Activated CD4-positive, alpha-beta memory T cell treated with anti-CD3 and anti-CD28 coated beads, Interleukin-2, amount 10 ng/mL, durations not matched to agents 7 days and 5 days (primary cell): Measurements from ENCODE around the gene PTPN23. TPM values are rescaled to one million over a fixed set of nuclear protein-coding genes. Genes with fewer than 3 reads are reported as not detected.

ENCODE experiments used
- CTCF ChIA-PET: fragments of 350-600 bp; sonication (Branson Sonifier 250); formaldehyde crosslinking; loops from one replicate; lab custom pipeline; 2021; ENCODE audit warnings: antibody characterized with exemption, inconsistent platforms; lab: Charles Lee
- POLR2A ChIA-PET: fragments of 350-600 bp; sonication (Branson Sonifier 250); formaldehyde crosslinking; loops from one replicate; lab custom pipeline; 2021; ENCODE audit warnings: antibody characterized with exemption; lab: Charles Lee
- DNase-seq: peaks from one replicate; pipeline ENCODE4 v3.0.0-alpha.2; 2020
- H3K27ac Mint-ChIP-seq: one replicate; pipeline ENCODE4 v1.8.0; 2021; ENCODE audit warnings: mild to moderate bottlenecking, mixed read lengths
- H3K27me3 Mint-ChIP-seq: one replicate; pipeline ENCODE4 v1.8.0; 2021; ENCODE audit warnings: mixed read lengths
- H3K36me3 Mint-ChIP-seq: one replicate; pipeline ENCODE4 v1.8.0; 2021; ENCODE audit warnings: low read depth, mixed read lengths
- H3K4me1 Mint-ChIP-seq: one replicate; pipeline ENCODE4 v1.8.0; 2021; ENCODE audit warnings: mixed read lengths
- H3K4me3 Mint-ChIP-seq: one replicate; pipeline ENCODE4 v1.8.0; 2021; ENCODE audit warnings: mild to moderate bottlenecking, mixed read lengths
- H3K9me3 Mint-ChIP-seq: one replicate; pipeline ENCODE4 v1.8.0; 2021; ENCODE audit warnings: mixed read lengths
- total RNA-seq, 2 experiments: library from RNA; stranded (reverse); gene quantifications; one replicate each; pipeline ENCODE4 v1.2.3, GENCODE V29; 2021

The PTPN23 gene
- total RNA-seq, 2 experiments from 2014 or later = 26.8 to 28.7 TPM

GRCh38 chr3:47378869-47379268 is 2.0 kb upstream of the PTPN23 start:
- Mint-ChIP-seq H3K4me3 (peak overlapping the region; percentile 35), H3K36me3 (peaks cover 14% of the 10 kb centered on the region), H3K9me3 (no peaks in the 10 kb centered on the region), H3K27ac (no peak overlapping the region), H3K27me3 (no peaks in the 10 kb centered on the region), H3K4me1 (peaks cover 47% of the 10 kb centered on the region)
- CTCF ChIA-PET = interaction anchor here (0.7 kb wide), 1 partner anchor 9 kb away, joined by 3 read pairs; no protein-coding TSS in a partner anchor
- DNase-seq = no peak
- POLR2A ChIA-PET = interaction anchor here (0.7 to 1.0 kb wide), 3 partner anchors 17 to 446 kb away, joined by 3 to 4 read pairs (median 3); partner anchors contain the start of gene SETD2

DNA sequence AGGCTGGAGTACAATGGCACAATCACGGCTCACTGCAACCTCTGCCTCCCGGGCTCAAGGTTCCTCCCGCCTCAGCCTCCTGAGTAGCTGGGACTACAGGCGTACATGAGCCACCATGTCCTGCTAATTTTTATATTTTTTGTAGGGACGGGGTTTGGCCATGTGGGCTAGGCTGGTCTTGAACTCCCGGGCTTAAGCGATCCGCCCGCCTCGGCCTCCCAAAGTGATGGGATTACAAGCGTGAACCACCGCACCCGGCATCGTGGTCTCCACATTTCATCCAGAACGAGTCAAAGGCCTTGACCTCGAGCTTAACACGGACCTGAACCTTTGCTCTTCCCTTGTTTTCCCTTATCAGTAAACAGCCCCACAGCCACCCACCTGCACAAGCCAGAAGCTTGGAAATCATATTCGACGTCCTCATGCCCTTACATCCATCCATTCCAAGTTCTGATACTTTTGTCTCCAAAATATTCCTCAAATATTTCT is 1.4 kb upstream of the PTPN23 start:
- Mint-ChIP-seq H3K36me3 (peaks cover 14% of the 10 kb centered on the region), H3K9me3 (no peaks in the 10 kb centered on the region), H3K4me1 (peaks cover 49% of the 10 kb centered on the region), H3K4me3 (peak overlapping the region; percentile 99), H3K27ac (peak overlapping the region; percentile 98), H3K27me3 (no peaks in the 10 kb centered on the region)
- no peak for DNase-seq
- CTCF ChIA-PET = interaction anchor here (1.3 kb wide), 1 partner anchor 14 kb away, joined by 3 read pairs; no protein-coding TSS in a partner anchor
- POLR2A ChIA-PET = interaction anchor here (0.7 to 1.5 kb wide), 3 partner anchors 17 to 445 kb away, joined by 3 to 8 read pairs (median 3); no protein-coding TSS in a partner anchor

DNA sequence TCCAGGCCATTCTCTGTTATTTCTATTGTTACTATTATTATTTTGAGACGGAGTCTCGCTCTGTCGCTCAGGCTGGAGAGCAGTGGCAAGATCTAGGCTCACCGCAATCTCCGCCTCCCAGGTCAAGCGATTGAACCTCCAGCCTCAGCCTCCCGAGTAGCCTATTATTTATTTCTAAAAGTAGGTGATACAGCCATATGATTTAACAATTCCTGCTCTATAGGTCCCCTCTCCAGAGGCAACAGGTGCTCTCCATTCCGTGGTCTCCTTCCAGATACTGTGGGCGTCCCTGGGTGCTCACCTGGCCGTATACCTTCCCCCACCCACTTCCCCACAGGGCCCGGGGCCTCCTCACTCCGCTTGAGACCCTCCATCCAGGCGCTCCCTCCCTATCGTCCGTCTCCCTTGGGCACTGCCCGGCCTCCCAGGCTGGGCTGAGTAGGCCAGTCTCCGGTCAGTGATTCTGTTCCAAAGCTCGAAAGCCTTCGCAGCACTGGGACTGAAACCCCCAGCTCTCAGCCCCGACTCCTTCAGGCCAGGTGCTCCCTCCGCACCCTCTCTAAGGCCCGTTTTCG is 708 bp upstream of the PTPN23 start:
- no peak for DNase-seq
- POLR2A ChIA-PET = interaction anchor here (0.7 to 1.9 kb wide), 24 partner anchors 9 to 1714 kb away, joined by 3 to 16 read pairs (median 5); partner anchors contain the start of genes CCDC12, KIF9, KLHL18 and QRICH1
- CTCF ChIA-PET = interaction anchor here (0.7 to 1.3 kb wide), 9 partner anchors 10 to 750 kb away, joined by 3 to 6 read pairs (median 3); partner anchors contain the start of genes NBEAL2 and SETD2
- no peaks in the 10 kb centered on the region for H3K27me3 Mint-ChIP-seq
- H3K9me3 Mint-ChIP-seq = no peaks in the 10 kb centered on the region
- H3K27ac Mint-ChIP-seq = peak overlapping the region; percentile 98
- peaks cover 50% of the 10 kb centered on the region for H3K4me1 Mint-ChIP-seq
- H3K4me3 Mint-ChIP-seq = peak overlapping the region; percentile 99
- peaks cover 14% of the 10 kb centered on the region for H3K36me3 Mint-ChIP-seq

DNA sequence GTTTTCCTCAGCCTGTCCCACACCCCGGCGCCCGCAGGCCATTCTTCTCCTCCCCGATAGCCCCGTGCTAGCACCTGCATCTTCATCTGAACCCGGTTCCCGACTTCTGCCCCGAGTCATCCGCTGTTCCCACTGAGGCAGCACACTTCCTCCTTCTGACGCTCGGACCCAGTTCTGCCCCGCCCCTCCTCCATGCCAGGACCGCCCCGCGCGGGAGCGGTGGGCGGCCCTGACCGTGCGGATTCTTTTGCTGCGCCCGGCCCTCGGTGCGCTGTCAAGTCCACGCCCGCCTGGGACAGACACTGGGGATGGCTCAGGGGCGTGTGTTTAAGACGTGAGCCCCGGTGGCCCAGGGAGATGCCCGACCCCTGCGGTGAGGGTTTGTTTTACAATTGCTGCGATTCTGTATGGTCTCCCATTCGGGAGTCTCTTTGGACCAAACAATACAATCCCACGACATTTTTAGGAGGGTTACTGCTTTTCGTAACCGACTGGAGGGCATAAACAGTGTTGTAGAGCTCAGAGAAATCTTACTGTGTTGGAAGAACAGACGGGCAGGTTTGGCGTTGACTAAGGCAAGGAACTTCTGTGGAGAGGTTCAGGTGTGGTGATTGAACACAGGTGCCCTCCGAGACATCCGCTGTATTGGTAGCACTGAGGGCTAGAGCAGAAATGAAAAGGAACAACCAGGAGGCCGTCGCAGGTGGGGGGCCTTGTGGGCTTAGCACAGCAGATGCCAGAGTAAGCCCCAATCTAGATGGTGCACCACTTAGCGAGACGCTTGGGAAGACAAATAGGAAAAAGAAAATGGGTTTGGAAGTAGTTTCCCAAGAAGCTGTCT is 716 bp downstream of the PTPN23 start:
- peak overlapping the region; percentile 99 for H3K4me3 Mint-ChIP-seq
- DNase-seq = peak; percentile 84
- no peaks in the 10 kb centered on the region for H3K9me3 Mint-ChIP-seq
- peaks cover 54% of the 10 kb centered on the region for H3K4me1 Mint-ChIP-seq
- CTCF ChIA-PET = interaction anchor here (0.8 to 1.2 kb wide), 3 partner anchors 11 to 752 kb away, joined by 3 to 4 read pairs (median 3); no protein-coding TSS in a partner anchor
- POLR2A ChIA-PET = interaction anchor here (0.8 to 1.9 kb wide), 14 partner anchors 11 to 1712 kb away, joined by 3 to 16 read pairs (median 5); partner anchors contain the start of genes KIF9, KLHL18, QRICH1 and SETD2
- peaks cover 21% of the 10 kb centered on the region for H3K36me3 Mint-ChIP-seq
- no peaks in the 10 kb centered on the region for H3K27me3 Mint-ChIP-seq
- H3K27ac Mint-ChIP-seq = peak overlapping the region; percentile 98

DNA sequence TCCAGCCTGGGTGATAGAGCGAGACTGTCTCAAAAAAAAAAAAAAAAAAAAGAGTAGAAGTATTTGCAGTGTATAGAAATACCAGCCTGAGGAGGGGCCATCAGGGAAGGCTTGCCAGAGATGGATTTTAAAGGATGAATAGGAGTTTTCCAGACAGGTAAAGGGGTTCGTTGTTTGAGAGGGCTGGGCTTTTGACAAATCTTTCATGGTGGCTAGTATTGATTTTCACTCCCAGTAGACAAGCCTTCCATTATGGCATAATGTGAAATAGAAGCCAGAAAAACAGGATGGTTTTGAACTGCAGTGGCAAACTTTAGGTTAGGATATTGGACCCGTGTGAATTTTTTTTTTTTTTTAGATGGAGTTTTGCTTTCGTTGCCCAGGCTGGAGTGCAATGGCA is 3.6 kb downstream of the PTPN23 start:
- no peak overlapping the region for H3K4me3 Mint-ChIP-seq
- peaks cover 41% of the 10 kb centered on the region for H3K4me1 Mint-ChIP-seq
- no peaks in the 10 kb centered on the region for H3K9me3 Mint-ChIP-seq
- no peaks in the 10 kb centered on the region for H3K27me3 Mint-ChIP-seq
- DNase-seq = no peak
- CTCF ChIA-PET = interaction anchor here (1.2 kb wide), 1 partner anchor 37 kb away, joined by 7 read pairs; no protein-coding TSS in a partner anchor
- no peak overlapping the region for H3K27ac Mint-ChIP-seq
- peaks cover 22% of the 10 kb centered on the region for H3K36me3 Mint-ChIP-seq
- POLR2A ChIA-PET = no interaction called here

DNA sequence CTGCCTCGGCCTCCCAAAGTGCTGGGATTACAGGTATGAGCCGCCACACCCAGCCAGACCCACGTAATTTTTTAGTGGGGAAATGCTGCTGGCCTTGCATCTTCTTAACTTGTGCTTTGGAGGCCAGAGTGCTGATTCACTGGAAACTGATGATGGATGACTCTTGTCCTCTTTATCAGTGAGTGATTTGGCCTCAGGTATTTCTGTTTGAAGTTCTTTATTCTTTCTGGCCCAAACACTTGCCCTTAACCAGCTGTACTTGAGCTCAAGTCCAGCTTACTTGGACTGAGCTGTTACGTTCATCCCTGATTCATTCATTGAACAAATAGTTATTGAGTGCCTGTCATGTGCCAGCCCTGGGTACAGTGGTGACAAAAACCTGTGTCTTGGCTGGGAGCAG is 4.2 kb downstream of the PTPN23 start:
- DNase-seq = no peak
- Mint-ChIP-seq H3K27ac (no peak overlapping the region), H3K36me3 (peaks cover 22% of the 10 kb centered on the region), H3K27me3 (no peaks in the 10 kb centered on the region), H3K4me1 (peaks cover 35% of the 10 kb centered on the region), H3K4me3 (no peak overlapping the region), H3K9me3 (no peaks in the 10 kb centered on the region)
- CTCF ChIA-PET = no interaction called here
- POLR2A ChIA-PET = no interaction called here

GRCh38 chr3:47385796-47386195 is 5.0 kb downstream of the PTPN23 start:
- no peak for DNase-seq
- Mint-ChIP-seq H3K4me3 (no peak overlapping the region), H3K36me3 (peaks cover 18% of the 10 kb centered on the region), H3K9me3 (no peaks in the 10 kb centered on the region), H3K4me1 (peaks cover 30% of the 10 kb centered on the region), H3K27ac (no peak overlapping the region), H3K27me3 (no peaks in the 10 kb centered on the region)
- CTCF ChIA-PET = no interaction called here
- POLR2A ChIA-PET = no interaction called here

- H3K36me3 Mint-ChIP-seq = peaks cover 13% of the 10 kb centered on the region
- POLR2A ChIA-PET = interaction anchor here (0.8 kb wide), 1 partner anchor 313 kb away, joined by 3 read pairs; no protein-coding TSS in a partner anchor
- no peak for DNase-seq
- no peaks in the 10 kb centered on the region for H3K9me3 Mint-ChIP-seq
- H3K4me3 Mint-ChIP-seq = no peak overlapping the region
- no peak overlapping the region for H3K27ac Mint-ChIP-seq
- H3K27me3 Mint-ChIP-seq = no peaks in the 10 kb centered on the region
- peaks cover 14% of the 10 kb centered on the region for H3K4me1 Mint-ChIP-seq
- CTCF ChIA-PET = interaction anchor here (1.2 to 2.0 kb wide), 2 partner anchors 14 to 28 kb away, joined by 3 to 8 read pairs; no protein-coding TSS in a partner anchor
Observed at GRCh38 chr3:47392933-47393332, 12.1 kb downstream of the PTPN23 start.

GRCh38 chr3:47394140-47394870 is 13.5 kb downstream of the PTPN23 start:
- POLR2A ChIA-PET = interaction anchor here (0.9 to 1.3 kb wide), 2 partner anchors 14 to 15 kb away, joined by 3 to 4 read pairs; partner anchors contain the start of gene PTPN23
- Mint-ChIP-seq H3K27ac (peak overlapping the region; percentile 44), H3K4me1 (peaks cover 15% of the 10 kb centered on the region), H3K9me3 (no peaks in the 10 kb centered on the region), H3K36me3 (peaks cover 10% of the 10 kb centered on the region), H3K4me3 (no peak overlapping the region), H3K27me3 (no peaks in the 10 kb centered on the region)
- DNase-seq = no peak
- CTCF ChIA-PET = interaction anchor here (0.6 to 2.0 kb wide), 6 partner anchors 13 to 126 kb away, joined by 3 to 8 read pairs (median 3); no protein-coding TSS in a partner anchor

- no peak overlapping the region for H3K4me3 Mint-ChIP-seq
- ChIA-PET POLR2A (interaction anchor here (0.9 to 1.3 kb wide), 2 partner anchors 14 kb away, joined by 3 to 4 read pairs; partner anchors contain the start of gene PTPN23), CTCF (interaction anchor here (0.6 to 2.0 kb wide), 5 partner anchors 14 to 127 kb away, joined by 3 to 8 read pairs (median 3); no protein-coding TSS in a partner anchor)
- H3K27ac Mint-ChIP-seq = peak overlapping the region; percentile 44
- no peaks in the 10 kb centered on the region for H3K9me3 Mint-ChIP-seq
- no peaks in the 10 kb centered on the region for H3K27me3 Mint-ChIP-seq
- DNase-seq = no peak
- peaks cover 10% of the 10 kb centered on the region for H3K36me3 Mint-ChIP-seq
- H3K4me1 Mint-ChIP-seq = peaks cover 16% of the 10 kb centered on the region
Observed at GRCh38 chr3:47394881-47395280, 14.1 kb downstream of the PTPN23 start.

DNA sequence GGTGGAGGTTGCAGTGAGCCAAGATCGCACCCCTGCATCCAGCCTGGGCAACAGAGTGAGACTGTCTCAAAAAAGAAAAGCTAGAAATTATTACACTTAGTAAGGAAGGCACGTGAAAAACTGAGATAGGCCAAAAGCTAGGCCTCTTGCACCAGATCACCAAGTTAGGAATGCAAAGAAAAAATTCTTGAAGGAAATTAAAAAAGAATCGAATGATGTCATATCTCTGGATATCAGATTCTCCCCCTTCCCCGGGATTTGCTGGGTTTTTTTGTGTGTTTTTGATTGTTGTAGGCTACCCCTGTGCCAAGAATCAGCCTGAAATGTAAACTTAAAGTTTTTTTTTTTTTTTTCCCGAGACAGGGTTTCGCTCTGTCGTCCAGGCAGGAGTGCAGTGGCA is 17.4 kb downstream of the PTPN23 start:
- ChIA-PET CTCF (interaction anchor here (0.7 kb wide), 1 partner anchor 201 kb away, joined by 3 read pairs; no protein-coding TSS in a partner anchor), POLR2A (no interaction called here)
- DNase-seq = no peak
- H3K27ac Mint-ChIP-seq = no peak overlapping the region
- H3K9me3 Mint-ChIP-seq = no peaks in the 10 kb centered on the region
- H3K4me1 Mint-ChIP-seq = peaks cover 16% of the 10 kb centered on the region
- peaks cover 10% of the 10 kb centered on the region for H3K36me3 Mint-ChIP-seq
- H3K27me3 Mint-ChIP-seq = no peaks in the 10 kb centered on the region
- no peak overlapping the region for H3K4me3 Mint-ChIP-seq

DNA sequence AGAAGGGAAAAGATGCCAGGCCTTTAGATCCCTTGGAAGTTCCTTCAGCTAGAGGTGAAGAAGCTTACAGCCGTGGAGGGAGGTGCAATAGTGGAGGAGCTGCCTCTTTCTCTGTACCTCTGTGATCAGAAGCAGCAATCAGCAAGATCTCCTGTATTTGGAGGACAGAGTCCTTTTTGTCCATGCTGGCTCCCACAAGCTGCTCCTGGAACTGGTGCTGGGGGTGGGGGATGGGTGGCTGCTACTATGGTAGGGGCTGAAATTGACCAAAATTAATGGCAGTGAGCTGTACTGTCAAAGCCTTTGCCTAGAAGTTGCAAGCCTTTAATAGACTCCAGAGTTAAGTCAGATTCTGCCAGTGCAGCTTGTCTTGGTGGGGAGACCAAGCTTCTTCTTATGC is 18.2 kb downstream of the PTPN23 start:
- H3K27me3 Mint-ChIP-seq = no peaks in the 10 kb centered on the region
- H3K4me1 Mint-ChIP-seq = peaks cover 14% of the 10 kb centered on the region
- H3K9me3 Mint-ChIP-seq = no peaks in the 10 kb centered on the region
- no peak overlapping the region for H3K27ac Mint-ChIP-seq
- ChIA-PET CTCF (no interaction called here), POLR2A (interaction anchor here (0.8 kb wide), 1 partner anchor 18 kb away, joined by 6 read pairs; the partner anchor contains the start of gene PTPN23)
- H3K4me3 Mint-ChIP-seq = no peak overlapping the region
- H3K36me3 Mint-ChIP-seq = peaks cover 10% of the 10 kb centered on the region
- DNase-seq = no peak
